GM06990 (cell line): Measurements from ENCODE around the gene COL4A1.

Experiments used
- DNase-seq: peaks from one replicate; pipeline ENCODE4 v3.0.0-alpha.2; 2011; ENCODE audit not compliant: insufficient read length; ENCODE audit errors: extremely low read depth
- H3K27me3 ChIP-seq: replicated peaks from 2 replicates; pipeline ENCODE4 v1.6.0; 2011; ENCODE audit warnings: low read length; ENCODE audit not compliant: control insufficient read depth, insufficient read depth
- H3K36me3 ChIP-seq: 2 replicates; pipeline ENCODE4 v1.5.1; 2011; ENCODE audit warnings: low read length; ENCODE audit not compliant: control insufficient read depth, insufficient read depth
- H3K4me3 ChIP-seq: replicated peaks from 2 replicates; pipeline ENCODE4 v1.5.1; 2011; ENCODE audit warnings: low read depth, mild to moderate bottlenecking, control low read depth, low read length
- CTCF ChIP-seq: IDR thresholded peaks from 2 replicates; pipeline ENCODE4 v1.5.1; 2011; ENCODE audit warnings: low read length, control low read depth, mild to moderate bottlenecking, inconsistent platforms; ENCODE audit not compliant: insufficient read depth, poor library complexity, severe bottlenecking

COL4A1 gene

GRCh38 chr13:110105136-110105535 lies 201.8 kb downstream of the COL4A1 start:
- no peak for TF ChIP-seq CTCF
- Histone ChIP-seq H3K27me3 (no peaks in the 10 kb centered on the region), H3K36me3 (no peaks in the 10 kb centered on the region), H3K4me3 (no peak overlapping the region)
- DNase-seq: no peak

GRCh38 chr13:110103534-110103933 lies 203.4 kb downstream of the COL4A1 start:
- Histone ChIP-seq H3K36me3 (no peaks in the 10 kb centered on the region), H3K4me3 (no peak overlapping the region), H3K27me3 (no peaks in the 10 kb centered on the region)
- TF ChIP-seq CTCF: no peak
- no peak for DNase-seq

- no peak overlapping the region for H3K4me3 ChIP-seq
- DNase-seq: no peak
- TF ChIP-seq CTCF: no peak
These were observed 203.9 kb downstream of the COL4A1 start for GRCh38 chr13:110103026-110103425.

GRCh38 chr13:110102053-110102452 lies 204.9 kb downstream of the COL4A1 start:
- DNase-seq: no peak
- H3K4me3 ChIP-seq: no peak overlapping the region
- TF ChIP-seq CTCF: no peak
- H3K36me3 ChIP-seq: no peaks in the 10 kb centered on the region
- no peaks in the 10 kb centered on the region for H3K27me3 ChIP-seq

More at GRCh38 chr13:110103026-110103425, 203.9 kb downstream of the COL4A1 start:
- Histone ChIP-seq H3K27me3 (no peaks in the 10 kb centered on the region), H3K36me3 (no peaks in the 10 kb centered on the region)

GRCh38 chr13:110099922-110100321 lies 207.0 kb downstream of the COL4A1 start:
- Histone ChIP-seq H3K27me3 (no peaks in the 10 kb centered on the region), H3K4me3 (no peak overlapping the region), H3K36me3 (no peaks in the 10 kb centered on the region)
- no peak for TF ChIP-seq CTCF
- no peak for DNase-seq
